Measurements from ENCODE around the gene PACRG.

The PACRG gene

DNA sequence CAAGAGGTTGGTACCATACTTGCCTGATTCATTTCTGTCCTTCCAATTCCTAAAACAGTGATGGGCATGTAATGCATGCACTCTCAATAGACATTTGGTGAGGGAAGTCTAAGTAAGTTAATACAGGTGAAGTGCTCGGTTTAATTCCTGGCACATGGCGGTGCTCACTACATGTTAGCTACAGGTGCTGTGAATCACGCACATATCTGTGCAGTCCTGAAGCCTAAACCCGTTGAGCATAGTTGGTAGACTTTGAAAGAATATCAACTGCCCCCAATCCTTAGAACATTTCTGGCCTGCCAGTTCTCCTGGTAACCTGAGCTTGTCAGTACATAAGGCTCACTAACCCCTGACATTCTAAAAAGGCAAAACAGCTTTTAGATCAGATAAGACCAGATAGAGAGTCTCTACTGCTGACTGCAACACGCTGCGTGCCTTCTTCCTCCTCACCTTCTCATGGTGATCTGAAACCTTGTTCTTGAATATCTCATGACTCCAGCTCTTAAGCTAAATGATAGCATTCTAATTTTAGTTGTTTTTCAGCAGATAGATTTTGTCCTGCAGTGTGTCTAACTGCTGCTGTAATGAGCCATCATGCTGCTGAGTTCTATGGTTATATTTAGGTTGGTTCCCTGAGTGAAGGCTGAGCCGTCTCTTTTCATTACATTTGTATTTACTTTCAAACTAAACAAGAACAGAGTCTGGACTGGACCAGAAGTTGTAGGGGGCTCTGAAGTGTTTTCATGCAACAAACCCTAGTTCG is 358.3 kb downstream of the PACRG start:
- TF ChIP-seq GATA3 (IDR thresholded peaks at IDR 0.05; ENCODE audit: low read depth, low read length) (no peak), GATA2 (IDR thresholded peaks at IDR 0.05; ENCODE audit: low read depth, low read length) (no peak)

DNA sequence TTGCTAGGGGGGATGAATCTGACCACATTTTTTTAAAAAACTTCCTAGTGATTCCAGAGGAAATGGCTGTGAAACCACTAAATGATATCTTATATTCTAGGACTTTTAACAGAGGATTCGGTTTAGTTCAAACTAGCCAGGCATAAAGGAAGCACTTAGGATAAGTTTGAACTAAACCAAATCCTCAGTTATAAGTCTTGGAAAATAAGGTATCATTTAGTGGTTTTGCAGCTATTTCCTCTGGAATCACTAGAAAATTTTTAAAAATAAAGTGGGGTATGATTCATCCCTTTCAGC is 358.8 kb downstream of the PACRG start:
- no peak for TF ChIP-seq GATA3 (IDR thresholded peaks at IDR 0.05; ENCODE audit: low read depth, low read length)
- no peak for TF ChIP-seq GATA2 (IDR thresholded peaks at IDR 0.05; ENCODE audit: low read depth, low read length)

DNA sequence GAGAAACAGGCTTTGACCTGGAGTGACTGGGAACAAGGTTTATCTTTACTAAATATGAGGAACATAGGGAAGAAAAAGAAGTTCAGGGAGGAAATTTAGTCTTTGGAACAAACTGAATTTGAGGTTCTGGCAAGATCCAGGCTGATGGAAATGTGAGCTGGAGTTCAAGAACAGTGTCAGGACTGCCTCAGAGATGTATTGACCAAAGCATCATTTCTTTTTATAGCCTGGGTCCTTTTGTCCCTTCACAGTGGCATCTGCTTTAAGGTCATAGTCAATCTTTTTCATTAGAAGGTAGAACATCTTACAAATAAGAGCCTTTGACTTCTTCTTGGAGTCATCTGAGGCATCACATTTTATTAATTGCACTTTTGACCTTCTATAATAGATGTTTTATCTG is 360.2 kb downstream of the PACRG start:
- TF ChIP-seq GATA2 (IDR thresholded peaks at IDR 0.05; ENCODE audit: low read depth, low read length) (no peak), GATA3 (IDR thresholded peaks at IDR 0.05; ENCODE audit: low read depth, low read length) (no peak)

DNA sequence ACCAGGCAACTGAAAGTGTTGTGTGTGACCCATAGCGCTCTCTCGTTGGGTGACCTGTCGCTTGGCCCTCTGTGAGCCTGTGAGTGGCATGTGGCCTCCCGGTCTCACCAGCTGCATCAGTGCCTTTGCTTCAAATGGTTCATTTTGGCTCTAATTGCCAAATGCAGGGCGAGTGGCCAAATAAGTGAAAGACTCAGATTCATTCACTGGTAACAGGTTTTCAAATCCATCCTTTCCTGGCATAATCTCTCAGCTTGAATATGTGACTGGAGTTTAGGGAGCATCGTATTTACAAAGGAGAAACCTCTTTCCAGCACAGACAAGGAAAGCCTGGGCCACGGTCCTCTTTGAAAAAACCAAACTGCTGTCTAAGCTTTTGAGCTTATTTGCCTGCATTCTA is 365.1 kb downstream of the PACRG start:
- TF ChIP-seq GATA2 (IDR thresholded peaks at IDR 0.05; ENCODE audit: low read depth, low read length) (no peak), GATA3 (IDR thresholded peaks at IDR 0.05; ENCODE audit: low read depth, low read length) (no peak)

DNA sequence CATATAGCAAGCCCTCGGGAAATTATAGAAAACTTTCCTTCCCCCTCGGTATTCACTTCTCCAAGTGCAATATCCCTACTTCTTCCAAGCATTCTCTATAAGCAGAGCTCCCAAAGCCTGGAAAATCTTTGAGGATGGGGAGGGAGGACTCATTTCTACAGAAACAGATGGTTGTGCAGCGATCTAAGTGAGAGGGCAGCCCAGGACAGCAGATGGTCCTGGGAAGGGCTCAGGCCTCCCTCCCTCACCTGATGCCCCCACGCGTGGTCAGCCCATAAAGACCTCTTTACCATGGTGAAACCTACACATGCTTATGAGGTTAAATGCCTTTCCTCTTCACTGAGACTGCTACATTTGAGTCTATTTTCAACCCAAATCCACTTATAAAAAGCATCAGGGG is 367.1 kb downstream of the PACRG start:
- no peak for TF ChIP-seq GATA2 (IDR thresholded peaks at IDR 0.05; ENCODE audit: low read depth, low read length)
- no peak for TF ChIP-seq GATA3 (IDR thresholded peaks at IDR 0.05; ENCODE audit: low read depth, low read length)

DNA sequence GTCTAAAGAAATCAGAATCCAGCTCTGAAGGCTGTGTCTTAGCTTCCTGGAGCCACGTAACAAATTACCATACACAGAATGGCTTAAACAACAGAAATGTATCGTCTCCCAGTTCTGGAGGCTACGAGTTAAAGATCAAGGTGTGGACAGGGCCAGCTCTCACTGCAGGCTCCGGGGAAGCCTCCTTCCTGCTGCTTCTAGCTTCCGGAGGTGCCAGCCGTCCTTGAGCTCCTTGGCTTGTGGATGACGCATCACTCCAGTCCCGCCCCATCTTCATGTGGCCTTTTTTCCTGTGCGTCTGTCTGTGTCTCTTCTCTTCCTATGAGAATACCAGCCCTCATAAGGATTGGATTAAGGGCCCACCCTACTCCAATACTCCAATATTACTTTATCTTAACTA is 367.6 kb downstream of the PACRG start:
- TF ChIP-seq GATA3 (IDR thresholded peaks at IDR 0.05; ENCODE audit: low read depth, low read length) (no peak), GATA2 (IDR thresholded peaks at IDR 0.05; ENCODE audit: low read depth, low read length) (no peak)

DNA sequence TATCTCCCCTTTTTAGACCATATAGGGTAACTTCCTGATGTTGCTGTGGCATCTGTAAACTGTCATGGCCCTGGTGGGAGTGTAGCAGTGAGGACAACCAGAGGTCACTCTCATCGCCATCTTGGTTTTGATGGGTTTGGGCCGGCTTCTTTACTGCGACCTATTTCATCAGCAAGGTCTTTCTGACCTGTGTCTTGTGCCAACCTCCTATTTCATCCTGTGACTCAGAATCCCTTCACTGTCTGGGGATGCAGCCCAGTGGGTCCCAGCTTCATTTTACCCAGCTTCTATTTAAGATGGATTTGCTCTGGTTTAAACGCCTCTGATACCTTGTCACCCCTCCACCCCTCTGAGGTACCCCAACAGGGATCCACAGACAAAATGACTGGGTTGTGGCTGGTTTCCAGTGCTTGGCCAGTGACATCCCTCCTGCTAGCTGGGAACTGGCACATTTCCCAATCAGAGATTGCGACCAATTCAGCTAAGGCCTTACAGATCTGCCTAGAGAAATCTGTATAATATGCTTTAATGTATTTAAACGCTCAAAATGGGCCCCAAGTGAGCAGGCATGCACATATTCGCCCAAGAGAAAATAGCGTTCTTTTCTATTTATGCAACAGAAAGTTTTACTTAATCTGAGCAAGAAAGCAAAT is 371.2 kb downstream of the PACRG start:
- TF ChIP-seq GATA2 (IDR thresholded peaks at IDR 0.05; ENCODE audit: low read depth, low read length) (no peak), GATA3 (IDR thresholded peaks at IDR 0.05; ENCODE audit: low read depth, low read length) (no peak)

DNA sequence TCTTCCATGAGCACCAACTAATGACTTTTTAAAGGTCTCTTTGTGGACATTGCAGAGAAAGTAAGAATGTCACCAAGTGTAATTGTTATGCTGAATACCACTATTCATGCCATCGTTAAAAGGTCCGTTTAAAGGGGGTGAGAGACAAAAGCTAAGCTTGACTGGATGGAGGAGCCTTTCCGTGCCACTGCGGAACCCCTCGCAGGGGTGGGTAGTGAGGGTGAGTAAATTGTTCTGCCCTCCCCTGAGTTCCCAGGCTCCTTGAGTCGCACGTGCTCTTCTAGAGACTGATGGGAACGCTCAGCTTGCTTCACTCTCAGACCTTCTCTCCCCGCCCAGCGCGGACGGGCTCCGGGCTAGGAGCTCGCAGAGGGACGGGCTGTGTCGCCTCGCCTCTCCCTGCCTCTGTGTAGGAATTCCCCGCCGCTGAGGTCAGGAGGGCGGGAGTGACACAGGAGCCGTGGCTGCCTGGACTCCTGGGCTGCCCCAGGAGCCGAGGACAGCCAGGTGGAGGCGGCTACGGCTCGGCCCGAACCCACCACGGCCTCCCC is 371.9 kb downstream of the PACRG start:
- TF ChIP-seq GATA3 (IDR thresholded peaks at IDR 0.05; ENCODE audit: low read depth, low read length) (no peak), GATA2 (IDR thresholded peaks at IDR 0.05; ENCODE audit: low read depth, low read length) (no peak)

DNA sequence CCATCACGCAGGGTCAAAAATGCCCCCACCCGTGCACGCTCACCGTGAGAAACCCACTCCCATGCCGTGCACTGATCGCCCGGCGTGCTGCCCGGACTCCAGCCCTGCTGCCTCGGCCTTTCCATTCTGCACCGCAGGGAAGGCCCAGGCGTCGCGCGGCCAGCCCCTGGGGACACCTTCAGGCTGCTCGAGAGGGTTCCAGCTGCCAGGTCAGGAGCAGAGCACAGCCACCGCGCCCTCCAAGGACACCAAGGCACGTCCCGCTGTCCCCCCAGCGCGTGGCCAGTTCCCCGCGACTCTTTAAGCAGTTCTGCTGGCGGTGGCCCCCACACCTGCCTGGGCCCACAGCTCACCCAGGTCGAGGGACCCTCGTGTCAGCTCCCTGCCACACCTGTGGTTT is 372.5 kb downstream of the PACRG start:
- TF ChIP-seq GATA3 (IDR thresholded peaks at IDR 0.05; ENCODE audit: low read depth, low read length) (no peak), GATA2 (IDR thresholded peaks at IDR 0.05; ENCODE audit: low read depth, low read length) (no peak)

DNA sequence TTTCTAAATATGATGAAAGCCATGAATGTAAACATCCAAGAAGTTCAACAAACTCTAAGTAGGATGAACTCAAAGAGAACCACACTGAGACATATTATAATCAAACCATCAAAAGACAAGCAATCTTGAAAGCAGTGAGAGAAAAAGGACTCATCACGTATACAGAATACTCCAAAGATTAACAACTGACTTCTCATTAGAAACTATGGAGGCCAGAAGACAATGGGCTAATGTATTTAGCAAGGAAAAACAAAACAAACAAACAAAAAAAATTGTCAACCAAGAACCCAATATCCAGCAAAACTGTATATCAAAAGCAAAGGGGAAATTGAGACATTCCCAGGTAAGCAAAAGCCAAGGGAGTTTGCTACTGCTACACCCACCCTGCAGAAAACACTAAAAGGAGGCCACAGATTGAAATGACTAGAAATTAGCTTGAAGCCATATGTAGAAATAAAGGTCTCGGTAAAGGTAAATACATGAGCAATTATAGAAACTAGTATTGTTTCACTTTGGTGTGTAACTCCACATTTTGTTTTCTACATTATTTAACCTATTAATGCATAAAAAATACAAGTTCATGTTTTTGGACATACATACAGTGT is 385.7 kb downstream of the PACRG start:
- TF ChIP-seq GATA2 (IDR thresholded peaks at IDR 0.05; ENCODE audit: low read depth, low read length): no peak
- TF ChIP-seq GATA3 (IDR thresholded peaks at IDR 0.05; ENCODE audit: low read depth, low read length): no peak

DNA sequence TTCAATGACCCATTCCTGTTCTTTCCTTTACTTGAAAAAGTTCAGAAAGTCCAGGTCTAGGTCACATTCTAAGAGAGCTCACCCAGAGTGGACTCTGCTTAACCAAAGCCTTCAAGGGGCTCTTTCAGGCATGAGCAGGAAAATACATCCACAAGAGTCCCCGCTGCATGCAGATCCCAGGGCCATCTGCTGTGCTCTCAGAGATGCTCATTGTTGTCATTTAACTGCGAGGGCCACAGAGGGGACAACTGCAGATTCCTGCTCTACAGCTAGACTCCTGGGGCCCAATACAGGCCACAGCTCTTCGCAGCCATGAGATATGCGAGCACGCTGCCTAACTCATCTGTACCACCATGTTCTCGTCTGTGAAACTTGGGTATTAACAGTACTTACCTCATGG is 391.2 kb downstream of the PACRG start:
- TF ChIP-seq GATA3 (IDR thresholded peaks at IDR 0.05; ENCODE audit: low read depth, low read length): no peak
- TF ChIP-seq GATA2 (IDR thresholded peaks at IDR 0.05; ENCODE audit: low read depth, low read length): no peak

DNA sequence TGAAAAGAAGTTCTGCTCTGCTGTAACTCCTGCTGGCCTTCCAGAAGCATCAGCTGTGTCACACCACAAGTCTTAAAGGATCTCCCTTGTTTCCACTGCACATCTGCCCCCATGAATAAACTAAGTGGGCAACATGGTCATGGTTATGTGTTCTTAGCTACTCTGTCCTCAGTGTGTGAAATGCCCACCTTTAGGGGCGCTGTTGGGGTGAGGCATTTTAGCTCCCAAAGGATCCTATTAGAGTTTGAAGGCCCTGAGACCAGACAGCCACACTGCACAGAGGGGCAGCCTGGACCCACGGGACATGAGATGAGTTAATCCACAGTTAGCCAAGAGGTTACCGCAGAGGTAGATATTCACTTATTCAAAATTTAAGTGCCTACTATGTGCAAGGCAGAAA is 392.4 kb downstream of the PACRG start:
- TF ChIP-seq GATA2 (IDR thresholded peaks at IDR 0.05; ENCODE audit: low read depth, low read length) (no peak), GATA3 (IDR thresholded peaks at IDR 0.05; ENCODE audit: low read depth, low read length) (no peak)

DNA sequence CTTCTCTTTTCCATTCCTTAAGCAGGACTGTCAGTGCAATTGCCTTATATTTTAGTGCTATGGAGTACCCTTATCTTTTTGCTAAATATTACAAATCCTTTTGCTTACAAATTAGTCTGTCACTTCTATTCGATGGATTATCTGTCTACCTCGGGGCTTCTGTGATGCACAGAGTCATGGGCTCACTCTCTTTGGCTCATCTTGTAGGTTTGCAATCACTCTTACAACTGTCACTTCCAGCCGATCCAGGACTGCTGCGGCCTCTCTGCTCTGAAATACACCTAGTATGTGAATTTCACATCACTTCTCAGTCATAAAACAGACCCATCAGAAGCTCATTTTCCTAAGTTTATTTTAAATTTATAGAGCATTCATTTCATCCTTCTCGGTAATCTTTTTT is 393.5 kb downstream of the PACRG start:
- TF ChIP-seq GATA2 (IDR thresholded peaks at IDR 0.05; ENCODE audit: low read depth, low read length) (no peak), GATA3 (IDR thresholded peaks at IDR 0.05; ENCODE audit: low read depth, low read length) (no peak)

DNA sequence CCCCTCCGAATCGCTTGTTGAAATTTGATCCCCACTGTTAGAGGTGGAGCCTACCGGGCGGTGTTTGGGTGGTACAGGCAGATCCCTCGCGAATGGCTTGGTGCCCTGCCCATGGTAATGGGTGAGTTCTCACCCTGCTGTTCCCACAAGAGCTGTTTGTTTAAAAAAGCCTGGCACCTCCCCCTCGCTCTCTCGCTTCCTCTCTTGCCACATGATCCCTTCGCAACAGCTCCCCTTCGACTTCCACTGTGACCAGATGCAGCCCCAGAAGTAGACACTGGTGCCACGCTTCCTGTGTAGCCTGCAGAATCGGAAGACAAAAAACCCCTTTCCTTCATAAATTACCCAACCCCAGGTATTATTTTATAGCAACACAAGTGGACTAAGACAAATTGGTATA is 394.6 kb downstream of the PACRG start:
- TF ChIP-seq GATA2 (IDR thresholded peaks at IDR 0.05; ENCODE audit: low read depth, low read length) (no peak), GATA3 (IDR thresholded peaks at IDR 0.05; ENCODE audit: low read depth, low read length) (no peak)

DNA sequence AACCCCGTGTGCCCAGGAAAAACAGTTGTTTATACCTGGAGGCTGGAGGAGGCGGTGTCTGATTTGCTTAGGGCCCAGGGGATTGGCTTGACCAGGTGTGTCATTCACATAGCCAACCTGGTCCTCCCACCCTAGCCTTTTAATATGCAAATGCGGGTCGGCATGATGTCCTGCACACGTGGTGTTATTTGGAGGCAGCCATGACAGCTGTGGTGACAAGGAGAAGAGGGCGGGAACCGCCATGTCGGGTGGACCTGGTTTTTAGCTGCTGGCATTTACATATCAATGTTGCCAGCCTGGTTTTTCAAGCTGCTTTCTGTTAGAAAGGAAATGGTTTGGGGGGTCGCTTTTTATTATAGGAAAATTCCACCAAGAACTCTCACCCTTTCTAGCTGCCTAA is 395.3 kb downstream of the PACRG start:
- no peak for TF ChIP-seq GATA2 (IDR thresholded peaks at IDR 0.05; ENCODE audit: low read depth, low read length)
- TF ChIP-seq GATA3 (IDR thresholded peaks at IDR 0.05; ENCODE audit: low read depth, low read length): no peak
